Effector memory CD4-positive, alpha-beta T cell (primary cell): ENCODE measurements around the gene LRRC49.
"Not testable (repeated sequence)": the region's sequence is repeated elsewhere in the genome, so short reads cannot be mapped to it uniquely, and the experiment has no call there.

Experiments
- DNase-seq, 3 donors: peaks; one replicate each; pipeline ENCODE4 v3.0.0-alpha.2; 2020
- H3K27ac ChIP-seq: 2 replicates; pipeline ENCODE4 v1.7.0; 2013; ENCODE audit warnings: mild to moderate bottlenecking, low read length, moderate library complexity; ENCODE audit not compliant: insufficient read depth, poor library complexity, severe bottlenecking
- H3K27me3 ChIP-seq: replicated peaks from 2 replicates; pipeline ENCODE4 v1.7.0; 2013; ENCODE audit warnings: mild to moderate bottlenecking, low read length; ENCODE audit not compliant: insufficient read depth, control insufficient read depth, poor library complexity, severe bottlenecking
- H3K36me3 ChIP-seq: 2 replicates; pipeline ENCODE4 v1.7.0; 2013; ENCODE audit warnings: mild to moderate bottlenecking, low read length, moderate library complexity; ENCODE audit not compliant: control insufficient read depth, insufficient read depth
- H3K4me1 ChIP-seq: 2 replicates; pipeline ENCODE4 v1.7.0; 2013; ENCODE audit warnings: low read length, mild to moderate bottlenecking; ENCODE audit not compliant: control insufficient read depth, insufficient read depth, poor library complexity, severe bottlenecking
- H3K4me3 ChIP-seq: 2 replicates; pipeline ENCODE4 v1.7.0; 2013; ENCODE audit warnings: low read length, low read depth, mild to moderate bottlenecking; ENCODE audit not compliant: insufficient read depth, poor library complexity, severe bottlenecking
- H3K9me3 ChIP-seq: 2 replicates; pipeline ENCODE4 v1.7.0; 2013; ENCODE audit warnings: mild to moderate bottlenecking, low read length, moderate library complexity; ENCODE audit not compliant: control insufficient read depth

The LRRC49 gene

GRCh38 chr15:70867911-70868467, 24.6 kb upstream of the LRRC49 start:
- DNase-seq: no peak
- Histone ChIP-seq H3K27me3 (no peaks in the 10 kb centered on the region), H3K9me3 (no peaks in the 10 kb centered on the region), H3K27ac (no peak overlapping the region), H3K4me1 (no peaks in the 10 kb centered on the region), H3K4me3 (no peak overlapping the region), H3K36me3 (no peaks in the 10 kb centered on the region)

DNA sequence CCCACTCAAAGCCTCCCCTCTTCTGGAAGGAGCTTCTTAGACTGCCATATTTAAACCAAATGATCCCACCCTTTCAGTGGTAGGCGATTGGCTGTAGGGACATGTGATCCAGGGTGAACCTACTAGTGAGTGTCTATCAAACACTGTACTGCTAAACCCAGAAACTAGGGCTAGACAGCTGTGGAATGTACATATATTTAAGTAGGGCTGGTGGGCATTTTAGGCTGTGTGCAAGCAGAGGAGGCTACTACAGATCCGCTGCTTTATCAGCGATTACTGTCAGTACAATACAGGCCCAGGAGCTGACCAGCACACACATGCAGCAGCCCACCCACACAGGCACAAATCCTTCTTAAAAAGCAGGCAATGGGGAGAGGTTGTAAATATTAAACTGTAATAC, 23.3 kb upstream of the LRRC49 start:
- no peaks in the 10 kb centered on the region for H3K27me3 ChIP-seq

GRCh38 chr15:70870051-70870450, 22.6 kb upstream of the LRRC49 start:
- H3K36me3 ChIP-seq: no peaks in the 10 kb centered on the region
- H3K4me3 ChIP-seq: no peak overlapping the region
- no peaks in the 10 kb centered on the region for H3K4me1 ChIP-seq
- no peaks in the 10 kb centered on the region for H3K27me3 ChIP-seq
- DNase-seq: no peak
- H3K9me3 ChIP-seq: no peaks in the 10 kb centered on the region
- H3K27ac ChIP-seq: no peak overlapping the region

More for the DNA sequence above, 23.3 kb upstream of the LRRC49 start:
- H3K4me1 ChIP-seq: no peaks in the 10 kb centered on the region
- H3K4me3 ChIP-seq: no peak overlapping the region
- H3K27ac ChIP-seq: no peak overlapping the region
- no peaks in the 10 kb centered on the region for H3K36me3 ChIP-seq
- DNase-seq: no peak
- no peaks in the 10 kb centered on the region for H3K9me3 ChIP-seq

DNA sequence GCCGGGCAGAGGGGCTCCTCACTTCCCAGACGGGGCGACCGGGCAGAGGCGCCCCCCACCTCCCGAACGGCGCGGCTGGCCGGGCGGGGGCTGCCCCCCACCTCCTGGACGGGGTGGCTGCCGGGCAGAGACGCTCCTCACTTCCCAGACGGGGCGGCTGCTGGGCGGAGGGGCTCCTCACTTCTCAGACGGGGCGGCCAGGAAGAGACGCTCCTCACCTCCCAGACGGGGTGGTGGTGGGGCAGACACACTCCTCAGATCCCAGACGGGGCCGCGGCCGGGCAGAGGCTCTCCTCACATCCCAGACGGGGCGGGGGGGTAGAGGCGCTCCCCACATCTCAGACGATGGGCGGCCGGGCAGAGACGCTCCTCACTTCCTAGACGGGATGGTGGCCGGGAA, 21.1 kb upstream of the LRRC49 start:
- H3K9me3 ChIP-seq, H3K27ac ChIP-seq, H3K27me3 ChIP-seq, H3K4me3 ChIP-seq, DNase-seq, H3K36me3 ChIP-seq, H3K4me1 ChIP-seq: not testable (repeated sequence)

- Histone ChIP-seq H3K27ac (no peak overlapping the region), H3K36me3 (no peaks in the 10 kb centered on the region), H3K27me3 (no peaks in the 10 kb centered on the region), H3K9me3 (no peaks in the 10 kb centered on the region), H3K4me1 (no peaks in the 10 kb centered on the region), H3K4me3 (no peak overlapping the region)
- DNase-seq: no peak
These were observed 19.2 kb upstream of the LRRC49 start for GRCh38 chr15:70873232-70874054.

GRCh38 chr15:70875001-70875782, 17.4 kb upstream of the LRRC49 start:
- Histone ChIP-seq H3K4me1 (no peaks in the 10 kb centered on the region), H3K36me3 (no peaks in the 10 kb centered on the region), H3K4me3 (no peak overlapping the region), H3K27ac (no peak overlapping the region), H3K9me3 (no peaks in the 10 kb centered on the region), H3K27me3 (no peaks in the 10 kb centered on the region)
- DNase-seq: no peak

DNA sequence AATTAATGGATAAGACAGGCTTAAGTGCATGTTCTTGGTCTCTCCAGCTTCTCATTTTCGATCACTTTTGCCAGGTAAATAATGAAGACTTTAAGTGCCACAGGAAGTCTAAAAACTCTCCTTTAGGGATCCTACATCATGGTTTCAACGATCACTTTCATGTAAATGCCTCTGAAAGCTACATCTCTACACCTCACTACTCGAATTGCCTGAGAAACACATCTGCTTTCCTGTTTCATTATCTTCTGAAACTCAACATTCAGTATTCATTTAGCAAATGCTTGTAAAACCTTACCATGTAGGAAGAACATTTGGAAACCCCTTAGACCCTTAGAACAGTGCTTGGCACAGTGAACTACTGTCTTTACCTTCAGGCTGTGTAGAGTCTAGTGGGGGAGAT, 16.6 kb upstream of the LRRC49 start:
- no peaks in the 10 kb centered on the region for H3K27me3 ChIP-seq
- no peak for DNase-seq
- H3K4me1 ChIP-seq: no peaks in the 10 kb centered on the region
- no peaks in the 10 kb centered on the region for H3K36me3 ChIP-seq
- H3K27ac ChIP-seq: no peak overlapping the region
- no peaks in the 10 kb centered on the region for H3K9me3 ChIP-seq
- H3K4me3 ChIP-seq: no peak overlapping the region

DNA sequence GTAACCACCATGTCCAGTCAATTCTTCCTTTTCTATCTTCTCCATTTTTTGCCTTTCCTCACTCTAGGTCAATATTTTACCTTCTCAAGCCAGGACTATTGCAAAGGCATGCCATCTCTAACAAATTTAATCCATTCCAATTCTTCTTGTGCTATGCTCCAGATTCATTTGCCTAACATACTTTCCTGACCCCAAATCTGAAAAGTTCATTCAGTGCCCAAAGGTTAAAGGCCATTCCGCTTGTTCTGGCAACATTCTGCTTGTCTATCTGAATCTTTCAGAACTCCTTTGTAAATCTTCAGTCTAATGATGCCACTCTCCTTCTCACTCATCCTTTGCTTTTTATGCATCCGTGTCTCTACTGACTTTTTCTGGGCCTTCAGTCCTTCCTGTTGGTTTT, 15.9 kb upstream of the LRRC49 start:
- Histone ChIP-seq H3K4me3 (no peak overlapping the region), H3K27me3 (no peaks in the 10 kb centered on the region), H3K36me3 (no peaks in the 10 kb centered on the region), H3K9me3 (no peaks in the 10 kb centered on the region), H3K27ac (no peak overlapping the region), H3K4me1 (no peaks in the 10 kb centered on the region)
- no peak for DNase-seq

DNA sequence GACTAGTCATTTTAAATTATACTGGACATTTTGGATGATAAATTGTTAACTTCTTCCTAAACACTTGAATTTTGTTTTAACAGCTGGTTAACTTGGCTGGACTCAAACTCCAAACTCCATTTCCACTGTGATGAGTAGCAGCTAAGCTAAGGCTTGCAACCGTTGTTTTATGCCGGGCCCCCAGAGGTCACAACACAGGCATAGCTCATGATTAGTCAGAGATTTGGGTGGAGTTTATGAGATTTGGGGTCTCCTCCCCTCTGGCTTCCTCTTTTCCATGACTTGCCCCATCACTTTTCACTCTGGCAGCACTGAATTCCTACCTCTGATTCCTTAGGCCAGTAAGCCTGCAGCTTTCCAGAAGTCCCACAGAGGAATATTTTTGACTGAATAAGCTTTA, 13.2 kb upstream of the LRRC49 start:
- H3K36me3 ChIP-seq: no peaks in the 10 kb centered on the region
- H3K4me1 ChIP-seq: no peaks in the 10 kb centered on the region
- DNase-seq: no peak
- H3K9me3 ChIP-seq: no peaks in the 10 kb centered on the region
- no peaks in the 10 kb centered on the region for H3K27me3 ChIP-seq
- no peak overlapping the region for H3K4me3 ChIP-seq
- H3K27ac ChIP-seq: no peak overlapping the region

DNA sequence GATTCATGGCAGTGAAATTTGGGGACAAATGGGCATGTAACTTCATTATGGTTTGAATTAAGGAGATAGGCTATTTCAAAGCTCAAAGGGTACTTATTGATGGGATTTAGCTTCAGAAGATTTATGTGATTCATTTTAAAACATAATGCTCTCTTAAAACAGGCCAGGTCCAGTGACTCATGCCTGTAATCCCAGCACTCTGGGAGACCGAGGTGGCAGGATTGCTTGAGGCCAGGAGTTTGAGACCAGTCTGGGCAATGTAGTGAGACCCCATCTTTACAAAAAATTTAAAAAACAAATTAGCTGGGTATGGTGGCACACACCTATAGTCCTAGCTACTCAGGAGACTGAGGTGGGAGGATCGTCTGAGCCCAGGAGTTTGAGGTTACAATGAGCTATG, 11.8 kb upstream of the LRRC49 start:
- no peak for DNase-seq
- Histone ChIP-seq H3K9me3 (no peaks in the 10 kb centered on the region), H3K36me3 (no peaks in the 10 kb centered on the region), H3K4me3 (no peak overlapping the region), H3K27me3 (no peaks in the 10 kb centered on the region), H3K4me1 (no peaks in the 10 kb centered on the region), H3K27ac (no peak overlapping the region)
